BLaER1 (cell line): Measurements from ENCODE around the gene SULT4A1.
A peak's percentile ranks its signal among the peaks of the same experiment; 100 is the strongest.

Source experiments
- H3K27ac ChIP-seq: shearing (Covaris generic); formaldehyde crosslinking; 2 replicates; pipeline ENCODE4 v1.8.1; 2022
- H3K27me3 ChIP-seq: shearing (Covaris generic); formaldehyde crosslinking; 2 replicates; pipeline ENCODE4 v1.8.1; 2022
- H3K36me3 ChIP-seq: shearing (Covaris generic); formaldehyde crosslinking; 2 replicates; pipeline ENCODE4 v1.8.1; 2022
- H3K4me1 ChIP-seq: shearing (Covaris generic); formaldehyde crosslinking; 2 replicates; pipeline ENCODE4 v1.8.1; 2022
- H3K4me2 ChIP-seq: shearing (Covaris generic); formaldehyde crosslinking; 2 replicates; pipeline ENCODE4 v1.8.1; 2022
- H3K4me3 ChIP-seq: shearing (Covaris generic); formaldehyde crosslinking; 2 replicates; pipeline ENCODE4 v1.8.1; 2022
- H3K9ac ChIP-seq: shearing (Covaris generic); formaldehyde crosslinking; 2 replicates; pipeline ENCODE4 v1.8.1; 2022
- H3K9me3 ChIP-seq: shearing (Covaris generic); formaldehyde crosslinking; 2 replicates; pipeline ENCODE4 v1.8.1; 2022
- H4K20me1 ChIP-seq: shearing (Covaris generic); formaldehyde crosslinking; 2 replicates; pipeline ENCODE4 v1.8.1; 2022
- Cebpa-rat ChIP-seq: shearing (Covaris generic); IDR thresholded peaks from 2 replicates; pipeline ENCODE4 v1.8.1; 2022

SULT4A1 gene

DNA sequence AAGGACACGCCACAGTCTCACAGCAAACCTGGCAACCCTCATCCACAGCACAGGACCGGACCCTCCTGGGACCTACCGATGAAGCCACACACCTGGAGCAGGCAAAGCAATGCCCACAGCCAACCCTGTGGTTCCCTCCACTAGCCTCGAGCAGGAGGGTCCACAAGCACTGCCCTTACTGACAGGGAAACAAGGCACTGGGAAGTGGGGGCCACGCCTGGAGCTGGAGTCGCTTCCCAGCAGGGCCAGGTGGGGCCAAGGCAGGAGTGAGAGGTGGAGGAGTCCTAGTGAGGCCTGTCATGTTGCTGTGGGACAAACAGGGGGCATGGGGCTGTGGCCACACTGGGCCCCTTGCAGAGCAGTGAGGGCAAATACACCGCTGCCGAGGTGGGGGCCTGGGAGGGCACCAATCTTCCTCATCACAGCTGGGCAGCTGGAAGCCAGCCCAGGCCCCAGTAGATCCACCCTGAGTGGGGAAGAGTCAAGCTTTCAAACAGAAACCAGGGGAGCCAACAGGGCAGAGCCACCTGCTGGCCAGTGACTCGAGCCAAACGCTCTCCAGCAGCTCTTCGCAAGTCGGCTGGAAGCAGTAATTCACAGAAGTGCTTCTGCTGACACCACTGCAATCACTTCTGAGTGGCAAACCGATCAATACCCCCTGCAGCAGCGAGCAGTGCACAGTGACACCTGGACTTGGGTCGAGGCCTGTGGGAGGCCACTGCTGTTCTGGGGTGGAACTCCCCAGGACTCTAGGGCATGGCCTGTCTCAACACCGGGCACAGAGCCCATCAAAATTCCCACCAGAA lies 13.7 kb downstream of the SULT4A1 start:
- Histone ChIP-seq H3K9me3 (no peaks in the 10 kb centered on the region), H4K20me1 (no peaks in the 10 kb centered on the region), H3K27me3 (no peaks in the 10 kb centered on the region), H3K27ac (no peak overlapping the region; the same call in 1 of the 2 replicates), H3K9ac (no peak overlapping the region), H3K4me3 (no peak overlapping the region), H3K4me2 (no peak overlapping the region), H3K4me1 (peaks cover 34% of the 10 kb centered on the region), H3K36me3 (no peaks in the 10 kb centered on the region)
- TF ChIP-seq Cebpa-rat, result no peak

DNA sequence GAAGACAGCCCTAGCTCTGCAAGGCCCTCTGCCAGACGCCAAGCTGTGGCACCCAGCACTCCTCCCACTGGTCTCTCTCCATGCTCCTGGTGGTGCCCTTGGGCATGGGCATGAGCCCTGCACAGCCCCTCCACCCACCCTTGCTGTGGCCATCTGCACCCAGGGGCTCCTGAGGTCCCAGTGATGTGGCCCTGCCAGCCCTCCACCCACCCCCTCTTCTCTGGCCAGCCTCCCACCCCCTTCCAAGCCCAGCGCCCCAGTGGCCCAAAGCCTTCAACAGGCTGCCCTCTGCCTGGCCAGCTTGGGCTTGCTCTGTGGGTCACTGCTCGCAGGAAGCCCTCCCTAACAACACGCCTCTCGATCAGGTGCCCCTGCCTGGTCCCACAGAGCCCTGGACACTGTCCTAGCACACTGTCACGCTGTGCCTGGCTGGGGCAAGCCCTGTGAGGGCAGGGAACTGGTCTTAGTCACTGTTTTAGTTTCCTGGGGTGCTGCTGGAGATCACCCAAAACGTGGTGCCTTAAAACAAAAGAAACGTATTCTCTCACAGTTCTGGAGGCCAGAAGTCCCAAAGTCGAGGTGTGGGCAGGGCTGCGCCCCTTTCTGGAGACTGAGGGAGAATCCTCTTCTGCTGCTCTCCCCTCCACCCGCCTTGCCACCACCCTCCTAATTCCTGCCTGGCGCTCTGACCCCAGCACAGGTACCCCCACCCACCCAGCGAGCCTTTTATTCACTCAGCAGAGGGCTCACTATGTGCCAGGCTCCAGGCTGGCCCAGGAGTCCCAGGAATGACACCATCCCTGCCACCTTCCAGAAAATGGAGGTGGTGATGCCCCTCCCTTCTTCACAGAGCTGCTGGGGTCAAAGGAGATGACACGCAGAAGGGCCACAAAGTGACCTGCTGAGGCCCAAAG lies 14.7 kb downstream of the SULT4A1 start:
- Histone ChIP-seq H3K9ac (no peak overlapping the region), H4K20me1 (no peaks in the 10 kb centered on the region), H3K27me3 (no peaks in the 10 kb centered on the region), H3K4me1 (peaks cover 33% of the 10 kb centered on the region), H3K9me3 (no peaks in the 10 kb centered on the region), H3K27ac (no peak overlapping the region), H3K36me3 (no peaks in the 10 kb centered on the region), H3K4me3 (no peak overlapping the region), H3K4me2 (no peak overlapping the region)
- TF ChIP-seq Cebpa-rat, result no peak

- no peak overlapping the region for H3K9ac ChIP-seq
Measured at GRCh38 chr22:43846966-43847365, 15.3 kb downstream of the SULT4A1 start.

GRCh38 chr22:43845981-43846380 lies 16.3 kb downstream of the SULT4A1 start:
- H3K9me3 ChIP-seq, result no peaks in the 10 kb centered on the region
- peaks cover 36% of the 10 kb centered on the region for H3K4me1 ChIP-seq
- no peak overlapping the region for H3K4me3 ChIP-seq
- no peaks in the 10 kb centered on the region for H3K27me3 ChIP-seq
- H4K20me1 ChIP-seq, result no peaks in the 10 kb centered on the region
- H3K4me2 ChIP-seq, result no peak overlapping the region
- no peak overlapping the region for H3K27ac ChIP-seq
- TF ChIP-seq Cebpa-rat, result no peak
- H3K9ac ChIP-seq, result no peak overlapping the region
- H3K36me3 ChIP-seq, result no peaks in the 10 kb centered on the region

More at GRCh38 chr22:43846966-43847365, 15.3 kb downstream of the SULT4A1 start:
- no peak overlapping the region for H3K4me2 ChIP-seq
- H3K36me3 ChIP-seq, result no peaks in the 10 kb centered on the region
- TF ChIP-seq Cebpa-rat, result no peak
- no peak overlapping the region for H3K27ac ChIP-seq
- H3K9me3 ChIP-seq, result no peaks in the 10 kb centered on the region
- no peaks in the 10 kb centered on the region for H4K20me1 ChIP-seq
- peaks cover 31% of the 10 kb centered on the region for H3K4me1 ChIP-seq
- no peak overlapping the region for H3K4me3 ChIP-seq
- H3K27me3 ChIP-seq, result no peaks in the 10 kb centered on the region

DNA sequence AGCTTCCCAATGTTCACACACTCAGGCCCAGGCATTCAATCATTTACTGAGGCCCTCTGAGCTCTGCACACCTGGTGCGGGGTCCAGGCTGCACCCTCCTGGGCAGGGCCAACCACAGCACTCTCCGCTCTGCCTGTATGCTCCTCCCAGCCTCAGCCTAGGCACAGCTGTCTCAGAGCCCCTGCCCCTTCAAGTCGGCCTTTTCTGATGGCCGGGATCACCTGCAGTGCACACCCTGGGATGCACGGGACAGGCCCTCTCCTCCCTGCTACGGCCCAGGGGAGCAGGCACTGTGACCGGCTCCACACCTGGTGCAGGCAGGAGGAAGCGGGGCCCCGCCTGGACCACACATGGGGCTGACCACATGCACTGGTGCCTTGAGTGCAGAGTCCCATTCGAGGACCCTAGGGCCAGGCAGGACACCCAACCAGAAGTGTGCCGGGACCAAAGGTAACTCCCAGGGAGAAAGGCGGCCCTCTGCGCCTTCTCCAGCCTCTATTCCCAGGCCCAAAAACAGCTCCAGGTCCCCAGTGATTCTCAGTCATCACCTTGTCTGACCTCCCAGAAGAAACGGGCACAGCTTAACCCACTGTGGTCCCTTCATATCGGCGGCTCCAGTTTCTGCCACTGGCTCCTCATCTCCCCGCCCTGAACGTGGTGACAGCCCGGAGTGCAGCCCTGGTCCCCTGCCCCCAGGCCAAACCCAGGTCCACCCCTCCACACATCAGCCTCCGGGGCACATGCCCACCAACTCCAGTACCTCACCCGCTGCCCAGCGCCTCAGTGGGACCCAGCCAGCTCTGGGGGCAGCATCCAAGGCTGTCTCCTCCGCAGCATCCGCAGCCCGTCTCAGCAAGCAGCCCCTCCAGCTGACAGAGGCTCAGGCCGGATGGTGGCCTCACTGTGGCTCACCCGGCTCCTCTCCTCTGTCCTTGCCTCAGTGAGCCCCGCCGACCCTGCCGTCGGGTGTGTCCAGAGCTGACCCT lies 17.5 kb downstream of the SULT4A1 start:
- H3K4me3 ChIP-seq, result no peak overlapping the region
- H3K4me2 ChIP-seq, result peak overlapping the region; percentile 70
- peaks cover 47% of the 10 kb centered on the region for H3K4me1 ChIP-seq
- no peak overlapping the region for H3K9ac ChIP-seq
- no peaks in the 10 kb centered on the region for H3K27me3 ChIP-seq
- no peak overlapping the region for H3K27ac ChIP-seq
- no peak for TF ChIP-seq Cebpa-rat
- H3K9me3 ChIP-seq, result no peaks in the 10 kb centered on the region
- no peaks in the 10 kb centered on the region for H4K20me1 ChIP-seq
- H3K36me3 ChIP-seq, result no peaks in the 10 kb centered on the region

- Histone ChIP-seq H4K20me1 (no peaks in the 10 kb centered on the region), H3K4me2 (peak overlapping the region; percentile 70), H3K27me3 (no peaks in the 10 kb centered on the region), H3K9me3 (no peaks in the 10 kb centered on the region), H3K4me3 (no peak overlapping the region), H3K36me3 (no peaks in the 10 kb centered on the region), H3K4me1 (peaks cover 50% of the 10 kb centered on the region), H3K27ac (no peak overlapping the region), H3K9ac (0 out of 2 replicates have a peak overlapping the region, but pooled peaks have one; percentile 17)
- no peak for TF ChIP-seq Cebpa-rat
Measured at GRCh38 chr22:43843783-43844530, 18.4 kb downstream of the SULT4A1 start.

- Histone ChIP-seq H3K9ac (no peak overlapping the region), H3K27me3 (no peaks in the 10 kb centered on the region), H3K4me2 (peak overlapping the region; percentile 55), H3K27ac (0 out of 2 replicates have a peak overlapping the region, but pooled peaks have one; percentile 26), H3K4me3 (no peak overlapping the region), H3K36me3 (no peaks in the 10 kb centered on the region), H4K20me1 (no peaks in the 10 kb centered on the region), H3K9me3 (no peaks in the 10 kb centered on the region), H3K4me1 (peaks cover 66% of the 10 kb centered on the region)
- TF ChIP-seq Cebpa-rat, result no peak
Measured at GRCh38 chr22:43841742-43842141, 20.6 kb downstream of the SULT4A1 start.

DNA sequence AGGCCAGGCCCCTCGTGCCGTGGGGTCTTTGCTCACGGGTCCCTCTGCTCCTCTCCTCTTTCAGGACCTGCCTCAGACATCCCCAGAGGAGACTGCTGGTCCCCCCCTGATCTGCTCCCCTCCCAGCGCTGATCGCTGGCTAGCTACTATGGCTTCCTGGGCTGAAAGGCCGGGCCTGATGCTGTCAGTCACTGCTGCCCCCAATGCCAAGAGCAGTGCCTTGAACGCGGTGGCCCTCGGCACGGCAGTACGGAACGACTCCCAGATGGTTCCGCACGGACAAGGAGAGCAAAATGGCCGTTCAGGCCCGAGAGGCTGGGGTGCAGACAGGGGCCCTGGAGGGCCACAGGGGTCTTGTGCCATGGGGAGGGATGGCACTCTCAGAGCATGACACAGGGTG lies 21.5 kb downstream of the SULT4A1 start:
- H3K9ac ChIP-seq, result no peak overlapping the region
- no peaks in the 10 kb centered on the region for H3K9me3 ChIP-seq
- H3K36me3 ChIP-seq, result no peaks in the 10 kb centered on the region
- peak overlapping the region; percentile 55; the same call in 1 of the 2 replicates for H3K4me2 ChIP-seq
- no peak for TF ChIP-seq Cebpa-rat
- no peak overlapping the region for H3K27ac ChIP-seq
- peaks cover 71% of the 10 kb centered on the region for H3K4me1 ChIP-seq
- no peaks in the 10 kb centered on the region for H3K27me3 ChIP-seq
- no peaks in the 10 kb centered on the region for H4K20me1 ChIP-seq
- H3K4me3 ChIP-seq, result no peak overlapping the region
